ENCODE measurements around the gene DHX34. TPM values are rescaled to one million over a fixed set of nuclear protein-coding genes. Genes with fewer than 3 reads are reported as not detected.
"Not testable (repeated sequence)": the region's sequence is repeated elsewhere in the genome, so short reads cannot be mapped to it uniquely, and the experiment has no call there.

The DHX34 gene
- total RNA-seq, 1 experiment from 2014 or later: 25.3 TPM

GRCh38 chr19:47319923-47320871 lies 28.9 kb upstream of the DHX34 start:
- Histone ChIP-seq H3K9me3 (peaks cover 3% of the 10 kb centered on the region; the same call in 1 of the 2 replicates), H3K36me3 (no peaks in the 10 kb centered on the region)
- no peak for DNase-seq

DNA sequence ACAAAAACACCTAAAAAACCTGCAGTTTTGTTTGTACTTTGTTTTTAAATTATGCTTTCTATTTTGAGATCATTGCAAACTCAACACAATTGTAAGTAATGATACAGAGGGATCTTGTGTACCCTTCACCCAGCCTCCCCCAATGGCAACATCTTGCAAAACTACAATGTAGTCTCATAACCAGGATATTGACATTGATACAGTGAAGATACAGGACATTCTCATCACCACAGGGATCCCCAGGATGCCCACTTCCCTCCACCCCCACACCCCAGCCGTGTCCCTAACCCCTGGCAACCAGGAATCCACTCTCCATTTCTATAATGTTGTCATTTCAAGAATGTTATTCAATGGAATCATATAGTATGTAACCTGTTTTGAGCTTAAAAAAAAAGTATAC lies 27.5 kb upstream of the DHX34 start:
- Histone ChIP-seq H3K36me3 (no peaks in the 10 kb centered on the region), H3K9me3 (peaks cover 3% of the 10 kb centered on the region; the same call in 1 of the 2 replicates), H3K27me3 (peaks cover 36% of the 10 kb centered on the region), H3K4me3 (no peak overlapping the region)
- no peak for DNase-seq

More at GRCh38 chr19:47319923-47320871, 28.9 kb upstream of the DHX34 start:
- peaks cover 32% of the 10 kb centered on the region for H3K27me3 ChIP-seq
- no peak overlapping the region for H3K4me3 ChIP-seq

DNA sequence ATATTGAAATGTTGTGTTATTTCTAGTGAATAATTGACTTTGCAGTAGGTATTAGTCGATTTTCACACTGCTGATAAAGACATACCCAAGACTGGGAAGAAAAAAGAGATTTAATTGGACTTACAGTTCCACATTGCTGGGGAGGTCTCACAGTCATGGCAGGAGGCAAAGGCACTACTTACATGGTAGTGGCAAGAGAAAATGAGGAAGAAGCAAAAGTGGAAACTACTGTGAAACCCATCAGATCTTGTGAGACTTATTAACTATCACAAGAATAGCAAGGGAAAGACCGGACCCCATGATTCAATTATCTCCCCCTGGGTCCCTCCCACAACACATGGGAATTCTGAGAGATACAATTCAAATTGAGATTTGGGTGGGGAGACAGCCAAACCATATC lies 27.1 kb upstream of the DHX34 start:
- no peak overlapping the region for H3K4me3 ChIP-seq
- no peak for DNase-seq
- peaks cover 3% of the 10 kb centered on the region; the same call in 1 of the 2 replicates for H3K9me3 ChIP-seq
- H3K27me3 ChIP-seq: peaks cover 36% of the 10 kb centered on the region
- H3K36me3 ChIP-seq: no peaks in the 10 kb centered on the region

- H3K36me3 ChIP-seq: no peaks in the 10 kb centered on the region
- H3K9me3 ChIP-seq: peaks cover 3% of the 10 kb centered on the region; the same call in 1 of the 2 replicates
- peaks cover 33% of the 10 kb centered on the region for H3K27me3 ChIP-seq
- no peak overlapping the region for H3K4me3 ChIP-seq
- DNase-seq: no peak
These were observed 25.7 kb upstream of the DHX34 start for GRCh38 chr19:47323409-47323808.

DNA sequence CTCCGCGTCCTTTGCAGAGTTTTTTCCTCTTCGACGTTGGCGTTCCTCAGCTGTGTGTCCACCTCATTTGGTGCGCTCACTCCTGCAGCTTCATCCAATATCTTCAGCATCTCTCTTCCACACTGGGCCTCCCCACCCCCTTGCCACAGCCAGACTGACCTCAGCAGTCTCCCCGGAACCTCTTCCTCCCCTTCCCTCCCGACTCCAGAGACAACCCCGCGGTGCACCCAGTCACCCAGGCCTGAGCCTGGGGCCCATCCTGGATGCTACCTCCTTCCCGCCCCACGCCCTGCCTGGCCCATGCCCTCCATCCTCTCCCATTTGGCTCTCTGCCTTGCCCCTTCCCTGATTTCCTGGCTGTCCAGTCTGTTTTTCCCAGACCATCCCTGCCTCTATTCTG lies 25.2 kb upstream of the DHX34 start:
- Histone ChIP-seq H3K36me3 (no peaks in the 10 kb centered on the region), H3K27me3 (peaks cover 33% of the 10 kb centered on the region)

GRCh38 chr19:47324502-47324901 lies 24.6 kb upstream of the DHX34 start:
- H3K4me3 ChIP-seq: no peak overlapping the region
- peaks cover 33% of the 10 kb centered on the region for H3K27me3 ChIP-seq
- DNase-seq: no peak
- H3K9me3 ChIP-seq: peaks cover 3% of the 10 kb centered on the region; the same call in 1 of the 2 replicates
- no peaks in the 10 kb centered on the region for H3K36me3 ChIP-seq

More for the DNA sequence above, 25.2 kb upstream of the DHX34 start:
- no peak overlapping the region for H3K4me3 ChIP-seq
- no peak for DNase-seq
- peaks cover 3% of the 10 kb centered on the region; the same call in 1 of the 2 replicates for H3K9me3 ChIP-seq

DNA sequence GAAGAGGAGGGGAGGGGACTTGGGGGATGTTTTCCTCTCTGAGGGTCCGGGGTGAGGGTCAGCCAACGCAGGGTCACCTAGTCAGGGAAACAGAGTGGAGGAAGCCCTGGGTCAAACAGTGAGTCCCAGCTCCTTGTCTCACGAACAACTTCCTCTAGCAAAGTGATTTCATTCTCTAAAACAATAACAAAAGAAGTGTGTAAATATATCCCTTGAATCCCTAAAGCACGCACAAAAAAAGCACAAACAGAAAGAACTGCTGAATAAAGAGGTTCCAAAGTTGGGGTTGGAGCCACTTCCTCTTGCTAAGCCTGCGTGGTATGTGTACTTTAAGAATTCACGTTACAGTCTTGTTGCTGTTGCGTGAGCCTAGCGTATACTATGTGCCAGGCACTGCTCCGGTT lies 18.6 kb upstream of the DHX34 start:
- no peaks in the 10 kb centered on the region for H3K9me3 ChIP-seq
- H3K4me3 ChIP-seq: no peak overlapping the region
- peaks cover 4% of the 10 kb centered on the region for H3K27me3 ChIP-seq
- no peaks in the 10 kb centered on the region for H3K36me3 ChIP-seq
- no peak for DNase-seq

DNA sequence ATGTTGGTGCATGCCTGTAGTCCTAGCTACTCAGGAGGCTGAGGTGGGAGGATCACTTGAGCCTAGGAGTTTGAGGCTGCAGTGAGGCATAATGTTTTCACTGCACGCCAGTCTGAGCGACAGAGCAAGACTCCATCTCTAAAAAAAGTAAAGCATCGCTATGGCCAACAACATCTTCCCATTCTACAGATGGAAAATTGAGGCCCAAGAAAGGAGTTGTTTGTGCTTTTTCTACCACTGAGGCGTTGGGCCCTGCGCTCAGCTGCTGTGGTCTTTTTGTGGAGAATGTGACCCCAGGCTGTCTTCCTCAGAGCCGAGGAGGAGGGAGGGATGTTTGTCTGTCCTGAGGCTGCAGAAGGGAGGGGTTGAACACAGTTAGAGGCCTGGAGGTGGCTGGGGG lies 17.6 kb upstream of the DHX34 start:
- no peak for DNase-seq
- Histone ChIP-seq H3K4me3 (no peak overlapping the region), H3K36me3 (no peaks in the 10 kb centered on the region), H3K27me3 (peaks cover under 1% of the 10 kb centered on the region), H3K9me3 (no peaks in the 10 kb centered on the region)

DNA sequence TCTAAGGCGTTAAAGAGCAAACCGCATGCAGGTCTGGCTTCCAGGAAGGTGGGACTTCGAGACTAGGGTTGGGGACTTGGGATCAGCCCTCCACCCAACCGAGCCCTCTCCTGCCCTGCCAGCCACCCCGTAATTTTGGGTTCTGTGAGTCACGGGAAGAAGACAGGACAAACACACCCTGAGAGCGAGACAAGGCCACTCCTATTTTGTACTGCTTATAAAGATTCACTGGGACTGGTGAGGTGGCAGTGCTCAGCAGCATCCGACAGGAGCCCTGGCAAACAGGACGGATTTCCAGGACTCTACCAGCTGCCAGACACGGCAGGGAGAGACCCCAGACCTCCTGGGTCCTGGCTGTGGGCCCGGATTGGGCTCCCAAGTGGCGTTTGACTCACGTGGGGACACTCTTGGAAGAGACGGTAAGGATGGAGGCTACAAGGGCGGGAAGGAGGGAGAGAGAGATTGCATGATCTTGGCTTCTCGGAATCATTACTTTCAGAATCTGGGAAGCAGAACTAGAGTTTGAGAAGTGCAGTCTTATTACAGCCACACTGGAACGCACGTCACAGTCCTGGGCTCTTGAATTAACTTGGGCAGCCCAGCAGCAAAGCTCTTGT lies 17.1 kb upstream of the DHX34 start, which contains the start of gene C5AR2:
Gene C5AR2, plus strand, starts transcription at position 245 of the 617 bp plus-strand sequence. CDS start 8,625 bp downstream, outside the sequence.
- DNase-seq: no peak
- no peaks in the 10 kb centered on the region; the same call in 1 of the 2 replicates for H3K27me3 ChIP-seq
- H3K36me3 ChIP-seq: no peaks in the 10 kb centered on the region
- no peaks in the 10 kb centered on the region for H3K9me3 ChIP-seq
- no peak within 1 kb of the TSS for H3K4me3 ChIP-seq

- not testable (repeated sequence) for H3K9me3 ChIP-seq, H3K36me3 ChIP-seq, H3K27me3 ChIP-seq, H3K4me3 ChIP-seq
- DNase-seq: peak; percentile 34
These were observed 12.1 kb upstream of the DHX34 start for GRCh38 chr19:47336765-47337718.

DNA sequence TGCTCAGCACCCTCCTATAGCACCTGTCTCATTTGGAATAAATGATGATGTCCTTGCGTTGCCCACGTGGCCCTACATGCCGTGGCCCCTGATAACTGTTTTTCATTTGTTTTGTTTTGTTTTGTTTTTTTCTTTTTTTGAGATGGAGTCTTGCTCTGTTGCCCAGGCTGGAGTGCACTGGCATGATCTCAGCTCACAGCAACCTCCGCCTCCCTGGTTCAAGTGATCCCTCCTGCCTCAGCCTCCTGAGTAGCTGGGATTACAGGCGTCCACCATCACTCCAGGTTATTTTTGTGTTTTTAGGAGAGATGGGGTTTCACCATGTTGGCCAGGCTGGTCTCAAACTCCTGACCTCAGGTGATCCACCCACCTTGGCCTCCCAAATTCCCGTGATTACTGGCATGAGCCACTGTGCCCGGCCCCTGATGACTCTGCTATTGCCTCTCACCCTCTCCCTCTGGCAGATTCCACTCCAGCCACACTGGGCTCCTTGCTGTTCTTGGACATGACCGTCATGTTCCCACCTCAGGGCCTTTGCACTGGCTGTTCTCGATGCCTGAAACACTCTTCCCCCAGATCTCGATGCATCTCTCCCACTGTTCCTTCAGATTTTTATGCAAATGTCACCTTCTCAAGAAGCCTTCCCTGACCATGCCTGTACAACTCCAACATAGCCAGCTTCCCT lies 9.8 kb upstream of the DHX34 start:
- Histone ChIP-seq H3K27me3 (no peaks in the 10 kb centered on the region), H3K36me3 (no peaks in the 10 kb centered on the region), H3K4me3 (no peak overlapping the region), H3K9me3 (no peaks in the 10 kb centered on the region)
- no peak for DNase-seq

- Histone ChIP-seq H3K4me3 (no peak overlapping the region), H3K36me3 (no peaks in the 10 kb centered on the region), H3K27me3 (no peaks in the 10 kb centered on the region), H3K9me3 (no peaks in the 10 kb centered on the region)
- no peak for DNase-seq
These were observed 8.5 kb upstream of the DHX34 start for GRCh38 chr19:47340477-47341208.

DNA sequence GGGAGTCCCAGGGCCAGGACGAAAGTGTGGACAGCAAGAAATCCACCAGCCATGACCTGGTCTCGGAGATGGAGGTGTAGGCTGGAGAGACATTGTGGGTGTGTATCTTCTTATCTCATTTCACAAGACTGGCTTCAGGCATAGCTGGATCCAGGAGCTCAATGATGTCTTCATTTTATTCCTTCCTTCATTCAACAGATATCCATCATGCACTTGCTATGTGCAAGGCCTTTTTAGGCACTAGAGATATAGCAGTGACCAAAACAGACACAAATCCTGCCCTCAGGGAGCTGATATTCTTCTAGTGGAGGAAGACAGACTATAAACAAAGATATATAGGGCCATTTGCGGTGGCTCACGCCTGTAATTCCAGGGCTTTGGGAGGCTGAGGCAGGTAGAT lies 7.4 kb upstream of the DHX34 start:
- no peak for DNase-seq
- Histone ChIP-seq H3K9me3 (no peaks in the 10 kb centered on the region), H3K4me3 (no peak overlapping the region), H3K36me3 (no peaks in the 10 kb centered on the region), H3K27me3 (no peaks in the 10 kb centered on the region)

GRCh38 chr19:47343194-47343802 lies 5.8 kb upstream of the DHX34 start:
- Histone ChIP-seq H3K9me3 (no peaks in the 10 kb centered on the region), H3K27me3 (no peaks in the 10 kb centered on the region), H3K4me3 (no peak overlapping the region), H3K36me3 (no peaks in the 10 kb centered on the region)
- no peak for DNase-seq

DNA sequence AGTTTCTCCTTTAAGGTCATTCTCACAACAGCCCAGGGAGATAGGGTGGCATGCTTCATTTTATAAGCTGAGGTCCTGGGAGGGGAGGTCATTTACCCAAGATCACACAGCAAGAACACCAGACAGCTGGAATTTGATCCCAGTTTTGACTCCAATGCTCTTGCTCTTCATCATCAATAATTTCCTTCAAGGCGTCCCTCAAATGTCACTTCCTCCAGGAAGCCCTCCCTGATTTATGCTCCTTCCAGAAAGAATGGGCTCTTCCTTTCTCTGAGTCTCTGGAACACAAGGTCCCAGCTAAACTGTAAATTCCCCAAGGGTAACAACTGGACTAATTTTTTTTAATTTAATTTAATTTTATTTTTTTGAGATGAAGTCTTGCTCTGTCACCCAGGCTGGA lies 4.7 kb upstream of the DHX34 start:
- no peak for DNase-seq
- Histone ChIP-seq H3K27me3 (no peaks in the 10 kb centered on the region), H3K9me3 (no peaks in the 10 kb centered on the region), H3K36me3 (peaks cover 2% of the 10 kb centered on the region; the same call in 1 of the 2 replicates), H3K4me3 (no peak overlapping the region)

All from MG63 (cell line).